HCT116 (cell line): ENCODE measurements around the gene YTHDF1. TPM values are rescaled to one million over a fixed set of nuclear protein-coding genes. Genes with fewer than 3 reads are reported as not detected.
"Not testable (repeated sequence)": the region's sequence is repeated elsewhere in the genome, so short reads cannot be mapped to it uniquely, and the experiment has no call there.

Experiments
- ATAC-seq: fragments of 200-7000 bp; cut with Tn5 transposase; 2 replicates; pipeline ENCODE4 v1.9.1; 2020; ENCODE audit warnings: mild to moderate bottlenecking, moderate library complexity
- BruUV-seq: library from RNA; stranded (reverse); fragments of 400-500 nt; replicated peaks from 2 replicates; lab custom pipeline; 2021; lab: Mats Ljungman, UMichigan
- CTCF ChIA-PET: fragments of 300-600 bp; sonication (Branson Sonifier 250); formaldehyde crosslinking; loops from one replicate; lab custom pipeline; 2021; ENCODE audit warnings: antibody characterized with exemption; lab: Charles Lee
- POLR2A ChIA-PET: fragments of 300-600, 350-600 bp; sonication (Branson Sonifier 250); formaldehyde crosslinking; loops from one replicate; lab custom pipeline; 2021; ENCODE audit warnings: antibody characterized with exemption; lab: Charles Lee
- RAD21 ChIA-PET, 2 experiments: fragments of 300-600 bp; sonication (Branson Sonifier 250); formaldehyde crosslinking; loops; one replicate each; lab custom pipeline; 2023; ENCODE audit warnings: low total read pairs in 2 of 2; ENCODE audit not compliant: uncharacterized antibody in 2 of 2, unreplicated experiment in 2 of 2, low non-redundant PET in 1 of 2; lab: Charles Lee
- DNase-seq: peaks from one replicate; pipeline ENCODE4 v3.0.0-alpha.2; 2010; ENCODE audit warnings: low read depth, low spot score
- H2AFZ ChIP-seq: fragments of 200-600 bp; shearing (Covaris generic), sonication (generic); 2 replicates; pipeline ENCODE4 v1.6.1; 2017; ENCODE audit warnings: low read depth, mixed run types, mixed read lengths, antibody characterized with exemption, low read length; ENCODE audit not compliant: poor library complexity, severe bottlenecking
- H3K27ac ChIP-seq: 2 replicates; pipeline ENCODE4 v1.5.1; 2012; ENCODE audit warnings: low read depth, low read length
- H3K27me3 ChIP-seq: fragments of 200-600 bp; sonication (generic); 2 replicates; pipeline ENCODE4 v1.6.1; 2016; ENCODE audit warnings: mixed run types, low read length, mixed read lengths; ENCODE audit not compliant: insufficient read depth
- H3K36me3 ChIP-seq, 2 experiments: fragments of 200-500 bp in 1 of 2; fragments of 200-600 bp in 1 of 2; sonication (Bioruptor generic) in 1 of 2; sonication (generic) in 1 of 2; 2 replicates each; pipeline versions ENCODE4 v1.5.1 to v1.6.1; 2014 to 2016; ENCODE audit warnings: low read length in 2 of 2, inconsistent platforms in 1 of 2, mixed read lengths in 1 of 2, mixed run types in 1 of 2; ENCODE audit not compliant: insufficient read depth in 2 of 2, control insufficient read depth in 1 of 2
- H3K4me1 ChIP-seq, 2 experiments: fragments of 200-600 bp in 1 of 2; sonication (generic) in 1 of 2; 2 replicates each; pipeline versions ENCODE4 v1.5.1 to v1.6.1; 2012 to 2017; ENCODE audit warnings: low read length in 2 of 2, inconsistent platforms in 1 of 2, mild to moderate bottlenecking in 1 of 2, mixed read lengths in 1 of 2, mixed run types in 1 of 2, moderate library complexity in 1 of 2; ENCODE audit not compliant: insufficient read depth in 2 of 2, control insufficient read depth in 1 of 2
- H3K4me2 ChIP-seq: fragments of 200-600 bp; sonication (generic); 2 replicates; pipeline ENCODE4 v1.6.1; 2017; ENCODE audit warnings: mixed run types, low read length, mixed read lengths
- H3K4me3 ChIP-seq, 2 experiments: fragments of 200-600 bp in 1 of 2; sonication (generic) in 1 of 2; replicated peaks in 1 of 2; 2 replicates each; pipeline ENCODE4 v1.5.1; 2011 to 2016; ENCODE audit warnings: low read length in 2 of 2, control low read depth in 1 of 2, low read depth in 1 of 2, mild to moderate bottlenecking in 1 of 2, mixed read lengths in 1 of 2, mixed run types in 1 of 2
- H3K79me2 ChIP-seq: fragments of 200-600 bp; sonication (generic); 2 replicates; pipeline ENCODE4 v1.6.1; 2017; ENCODE audit warnings: mild to moderate bottlenecking, mixed run types, low read length, moderate library complexity, mixed read lengths; ENCODE audit not compliant: insufficient read depth
- H3K9ac ChIP-seq: fragments of 200-600 bp; sonication (generic); 2 replicates; pipeline ENCODE4 v1.6.1; 2016; ENCODE audit warnings: low read length, mixed read lengths
- H3K9me2 ChIP-seq: fragments of 200-600 bp; sonication (generic), shearing (Covaris generic); 2 replicates; pipeline ENCODE4 v1.6.1; 2017; ENCODE audit warnings: mixed run types, mild to moderate bottlenecking, moderate library complexity; ENCODE audit not compliant: insufficient read depth
- H3K9me3 ChIP-seq, 2 experiments: fragments of 200-500 bp in 1 of 2; fragments of 200-600 bp in 1 of 2; sonication (Bioruptor generic) in 1 of 2; sonication (generic) in 1 of 2; 2 replicates each; pipeline ENCODE4 v1.6.1; 2014 to 2017; ENCODE audit warnings: low read length in 2 of 2, mixed read lengths in 2 of 2, inconsistent platforms in 1 of 2, low read depth in 1 of 2, mild to moderate bottlenecking in 1 of 2, mixed run types in 1 of 2, moderate library complexity in 1 of 2; ENCODE audit not compliant: control insufficient read depth in 1 of 2, insufficient read depth in 1 of 2
- H4K20me1 ChIP-seq: fragments of 200-600 bp; sonication (generic), shearing (Covaris generic); 2 replicates; pipeline ENCODE4 v1.6.1; 2017; ENCODE audit warnings: mixed run types, mild to moderate bottlenecking, moderate library complexity; ENCODE audit not compliant: insufficient read depth
- RAD21 ChIP-seq: IDR thresholded peaks from 2 replicates; pipeline ENCODE4 v1.6.1; 2012; ENCODE audit warnings: low read depth, mild to moderate bottlenecking
- SP1 ChIP-seq: IDR thresholded peaks from 2 replicates; pipeline ENCODE4 v1.6.1; 2012; ENCODE audit warnings: low read depth
- ZFX ChIP-seq: fragments of 450-650 bp; IDR thresholded peaks from 2 replicates; pipeline ENCODE4 v1.6.1; 2017
- intact Hi-C: fragments of 100-400 bp; cut with micrococcal nuclease; formaldehyde crosslinking; loops from 2 replicates; pipeline ENCODE4 v1.10.0; 2022
- total RNA-seq: library from RNA; stranded (reverse); gene quantifications from one replicate; pipeline ENCODE4 v1.2.1, GENCODE V29; 2021; ENCODE audit not compliant: unreplicated experiment
- TF ChIP-seq, protein P1 (sequence below), 3 experiments: fragments of 200-600 bp in 1 of 3; sonication (generic) in 1 of 3; IDR thresholded peaks in 2 of 3; conservative IDR thresholded peaks in 1 of 3; 2 replicates each; pipeline ENCODE4 v1.5.1; 2012 to 2017; ENCODE audit warnings: low read depth in 2 of 3, low read length in 2 of 3, antibody characterized with exemption in 1 of 3, borderline replicate concordance in 1 of 3, control low read depth in 1 of 3, mild to moderate bottlenecking in 1 of 3, mixed read lengths in 1 of 3, mixed run types in 1 of 3, moderate library complexity in 1 of 3; ENCODE audit not compliant: insufficient read depth in 1 of 3

The YTHDF1 gene
- total RNA-seq, 1 experiment from 2014 or later: 42.8 TPM

DNA sequence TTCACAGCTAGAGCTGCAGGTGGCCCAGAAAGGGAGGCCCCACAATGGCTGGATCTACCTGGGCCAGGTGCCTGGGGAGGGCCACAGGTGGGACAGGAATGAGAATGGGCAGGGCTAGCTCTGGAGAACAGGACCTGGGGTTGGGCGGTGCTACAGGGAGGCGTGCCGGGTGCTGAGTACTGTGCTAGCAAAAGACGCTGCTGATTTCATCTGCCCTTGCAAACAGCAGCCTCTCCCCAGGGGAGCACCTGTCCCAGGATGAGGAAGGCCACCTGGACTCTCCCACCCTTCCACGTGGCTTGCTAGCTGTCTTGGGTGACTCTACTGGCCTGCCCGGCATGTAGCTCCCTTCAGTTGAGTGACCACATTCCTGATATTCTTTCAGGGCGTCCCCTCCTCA, 6.6 kb upstream of the YTHDF1 start (continued):
- TF ChIP-seq, protein P1, sequence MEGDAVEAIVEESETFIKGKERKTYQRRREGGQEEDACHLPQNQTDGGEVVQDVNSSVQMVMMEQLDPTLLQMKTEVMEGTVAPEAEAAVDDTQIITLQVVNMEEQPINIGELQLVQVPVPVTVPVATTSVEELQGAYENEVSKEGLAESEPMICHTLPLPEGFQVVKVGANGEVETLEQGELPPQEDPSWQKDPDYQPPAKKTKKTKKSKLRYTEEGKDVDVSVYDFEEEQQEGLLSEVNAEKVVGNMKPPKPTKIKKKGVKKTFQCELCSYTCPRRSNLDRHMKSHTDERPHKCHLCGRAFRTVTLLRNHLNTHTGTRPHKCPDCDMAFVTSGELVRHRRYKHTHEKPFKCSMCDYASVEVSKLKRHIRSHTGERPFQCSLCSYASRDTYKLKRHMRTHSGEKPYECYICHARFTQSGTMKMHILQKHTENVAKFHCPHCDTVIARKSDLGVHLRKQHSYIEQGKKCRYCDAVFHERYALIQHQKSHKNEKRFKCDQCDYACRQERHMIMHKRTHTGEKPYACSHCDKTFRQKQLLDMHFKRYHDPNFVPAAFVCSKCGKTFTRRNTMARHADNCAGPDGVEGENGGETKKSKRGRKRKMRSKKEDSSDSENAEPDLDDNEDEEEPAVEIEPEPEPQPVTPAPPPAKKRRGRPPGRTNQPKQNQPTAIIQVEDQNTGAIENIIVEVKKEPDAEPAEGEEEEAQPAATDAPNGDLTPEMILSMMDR (IDR thresholded peaks at IDR 0.05 in 2 of 3, conservative IDR thresholded peaks at IDR 0.05 in 1 of 3; ENCODE audit: borderline replicate concordance in 1 of 3, insufficient read depth in 1 of 3, low read depth in 2 of 3, low read length in 2 of 3): no peak
- TF ChIP-seq RAD21 (no peak), SP1 (no peak), ZFX (no peak)

DNA sequence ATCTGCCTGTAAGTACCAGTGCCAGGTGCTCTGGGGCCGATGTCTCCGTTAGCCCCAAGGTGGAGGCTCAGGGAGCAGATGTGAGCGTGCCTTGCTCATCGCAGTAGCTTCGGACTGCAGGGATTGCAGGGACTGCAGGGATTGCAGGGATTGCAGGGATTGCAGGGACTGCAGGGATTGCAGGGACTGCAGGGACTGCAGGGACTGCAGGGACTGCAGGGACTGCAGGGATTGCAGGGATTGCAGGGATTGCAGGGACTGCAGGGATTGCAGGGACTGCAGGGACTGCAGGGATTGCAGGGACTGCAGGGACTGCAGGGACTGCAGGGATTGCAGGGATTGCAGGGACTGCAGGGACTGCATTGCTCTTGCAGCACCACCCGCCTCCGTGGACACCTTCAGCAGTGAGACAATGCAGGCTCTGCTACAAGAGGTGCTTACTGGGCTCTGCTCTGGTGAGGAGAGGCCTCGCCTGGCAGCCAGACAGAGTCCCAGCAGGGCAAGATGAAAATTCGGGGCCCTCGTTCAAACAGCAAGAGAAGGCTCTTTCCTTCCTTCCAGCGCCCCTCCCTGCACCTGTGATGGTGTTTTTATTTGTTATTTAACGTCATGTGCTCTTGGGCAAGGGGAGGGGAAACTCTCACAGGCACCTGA, 5.6 kb upstream of the YTHDF1 start:
- H3K27me3 ChIP-seq, H3K79me2 ChIP-seq, H3K27ac ChIP-seq, RAD21 ChIA-PET, H2AFZ ChIP-seq, H3K9me2 ChIP-seq, CTCF ChIA-PET, H3K4me3 ChIP-seq, ATAC-seq, DNase-seq, H3K9ac ChIP-seq, H4K20me1 ChIP-seq, H3K9me3 ChIP-seq, BruUV-seq, H3K4me2 ChIP-seq, H3K36me3 ChIP-seq: not testable (repeated sequence)
- H3K4me1 ChIP-seq: peaks cover 25 to 38% of the 10 kb centered on the region in 2 experiments
- POLR2A ChIA-PET: interaction anchor here (1.3 kb wide), 1 partner anchor 13 kb away, joined by 3 read pairs; no protein-coding TSS in a partner anchor
- intact Hi-C loops: loop anchor here (2.0 kb wide), 1 partner anchor 69 kb away; no protein-coding TSS in a partner anchor
